ENCODE data around the gene RSL24D1. TPM values are rescaled to one million over a fixed set of nuclear protein-coding genes. Genes with fewer than 3 reads are reported as not detected.

The RSL24D1 gene
- polyA plus RNA-seq, 4 donors, result 114 to 170 (median 143) TPM

Other genes starting within 250 kb of the RSL24D1 start
- gene RAB27A, start 92.9 kb upstream of the RSL24D1 start, polyA plus RNA-seq (ENCODE audit: insufficient read length in 4 of 4), result 10 to 100 TPM; 16.7 to 20.7 (median 19.1) TPM
- gene PIGBOS1, start 122.2 kb upstream of the RSL24D1 start, polyA plus RNA-seq (ENCODE audit: insufficient read length in 4 of 4), result 10 to 100 TPM; 11.1 to 17.1 (median 15.9) TPM
- gene PIGB, start 122.3 kb upstream of the RSL24D1 start, polyA plus RNA-seq (ENCODE audit: insufficient read length in 4 of 4), result 10 to 100 TPM; 16.9 to 26.0 (median 20.0) TPM
- 10 to 100 TPM; 51.3 to 71.3 (median 66.2) TPM for gene CCPG1, start 211.4 kb upstream of the RSL24D1 start, polyA plus RNA-seq (ENCODE audit: insufficient read length in 4 of 4)
- gene PIERCE2, start 211.6 kb upstream of the RSL24D1 start, polyA plus RNA-seq (ENCODE audit: insufficient read length in 4 of 4), result 1 to 10 TPM; 2.9 to 8.1 (median 5.6) TPM

Data from left renal pelvis (tissue), 4 donors.